Activated naive CD8-positive, alpha-beta T cell (primary cell): ENCODE data around the gene LRMDA.

Experiments used
- H3K27ac Mint-ChIP-seq: one replicate; pipeline ENCODE4 v1.8.0; 2021; ENCODE audit warnings: mixed read lengths
- H3K27me3 Mint-ChIP-seq: one replicate; pipeline ENCODE4 v1.8.0; 2021; ENCODE audit warnings: mixed read lengths
- H3K36me3 Mint-ChIP-seq: one replicate; pipeline ENCODE4 v1.8.0; 2021; ENCODE audit warnings: mixed read lengths
- H3K4me1 Mint-ChIP-seq: one replicate; pipeline ENCODE4 v1.8.0; 2021; ENCODE audit warnings: low read depth, mixed read lengths
- H3K4me3 Mint-ChIP-seq: one replicate; pipeline ENCODE4 v1.8.0; 2021; ENCODE audit warnings: mild to moderate bottlenecking, mixed read lengths
- H3K9me3 Mint-ChIP-seq: one replicate; pipeline ENCODE4 v1.8.0; 2021; ENCODE audit warnings: low read depth, mixed read lengths

Gene LRMDA

GRCh38 chr10:75431180-75432111 lies at the start of gene LRMDA:
TSS of gene LRMDA (plus strand) at chr10:75431624.
- Mint-ChIP-seq H3K36me3 (no peaks in the 10 kb centered on the region), H3K27ac (no peak within 1 kb of the TSS), H3K27me3 (peaks cover 35% of the 10 kb centered on the region), H3K9me3 (no peaks in the 10 kb centered on the region), H3K4me1 (peaks cover 7% of the 10 kb centered on the region), H3K4me3 (peak within 1 kb of the TSS; percentile 71)

- H3K36me3 Mint-ChIP-seq: no peaks in the 10 kb centered on the region
- no peaks in the 10 kb centered on the region for H3K4me1 Mint-ChIP-seq
- H3K4me3 Mint-ChIP-seq: no peak overlapping the region
- no peaks in the 10 kb centered on the region for H3K9me3 Mint-ChIP-seq
- peaks cover 18% of the 10 kb centered on the region for H3K27me3 Mint-ChIP-seq
- H3K27ac Mint-ChIP-seq: no peak overlapping the region
These were observed 45.3 kb upstream of the LRMDA start for GRCh38 chr10:75386128-75386527.

GRCh38 chr10:75388082-75388481 lies 43.3 kb upstream of the LRMDA start:
- H3K9me3 Mint-ChIP-seq: no peaks in the 10 kb centered on the region
- H3K27ac Mint-ChIP-seq: no peak overlapping the region
- no peaks in the 10 kb centered on the region for H3K36me3 Mint-ChIP-seq
- H3K4me3 Mint-ChIP-seq: no peak overlapping the region
- H3K4me1 Mint-ChIP-seq: no peaks in the 10 kb centered on the region
- H3K27me3 Mint-ChIP-seq: peaks cover 32% of the 10 kb centered on the region

GRCh38 chr10:75390178-75390577 lies 41.2 kb upstream of the LRMDA start:
- H3K27me3 Mint-ChIP-seq: peaks cover 42% of the 10 kb centered on the region
- peaks cover 5% of the 10 kb centered on the region for H3K4me1 Mint-ChIP-seq
- no peak overlapping the region for H3K4me3 Mint-ChIP-seq
- H3K27ac Mint-ChIP-seq: no peak overlapping the region
- no peaks in the 10 kb centered on the region for H3K9me3 Mint-ChIP-seq
- no peaks in the 10 kb centered on the region for H3K36me3 Mint-ChIP-seq

GRCh38 chr10:75392271-75392670 lies 39.2 kb upstream of the LRMDA start:
- Mint-ChIP-seq H3K27ac (no peak overlapping the region), H3K4me3 (no peak overlapping the region), H3K36me3 (no peaks in the 10 kb centered on the region), H3K27me3 (peaks cover 34% of the 10 kb centered on the region), H3K9me3 (no peaks in the 10 kb centered on the region), H3K4me1 (peaks cover 7% of the 10 kb centered on the region)

- Mint-ChIP-seq H3K4me3 (no peak overlapping the region), H3K27ac (no peak overlapping the region), H3K9me3 (no peaks in the 10 kb centered on the region), H3K36me3 (no peaks in the 10 kb centered on the region), H3K27me3 (peaks cover 35% of the 10 kb centered on the region), H3K4me1 (peaks cover 7% of the 10 kb centered on the region)
These were observed 38.7 kb upstream of the LRMDA start for GRCh38 chr10:75392744-75393143.

GRCh38 chr10:75394221-75394620 lies 37.2 kb upstream of the LRMDA start:
- Mint-ChIP-seq H3K36me3 (no peaks in the 10 kb centered on the region), H3K27ac (no peak overlapping the region), H3K4me3 (no peak overlapping the region), H3K4me1 (peaks cover 7% of the 10 kb centered on the region), H3K9me3 (no peaks in the 10 kb centered on the region), H3K27me3 (peaks cover 40% of the 10 kb centered on the region)

- H3K36me3 Mint-ChIP-seq: no peaks in the 10 kb centered on the region
- H3K27ac Mint-ChIP-seq: no peak overlapping the region
- H3K4me1 Mint-ChIP-seq: peaks cover 9% of the 10 kb centered on the region
- peaks cover 41% of the 10 kb centered on the region for H3K27me3 Mint-ChIP-seq
- peak overlapping the region; percentile 68 for H3K4me3 Mint-ChIP-seq
- H3K9me3 Mint-ChIP-seq: no peaks in the 10 kb centered on the region
These were observed 36.1 kb upstream of the LRMDA start for GRCh38 chr10:75395066-75395931.

GRCh38 chr10:75395932-75396630 lies 35.3 kb upstream of the LRMDA start:
- no peak overlapping the region for H3K27ac Mint-ChIP-seq
- no peaks in the 10 kb centered on the region for H3K9me3 Mint-ChIP-seq
- H3K27me3 Mint-ChIP-seq: peaks cover 40% of the 10 kb centered on the region
- no peak overlapping the region for H3K4me3 Mint-ChIP-seq
- H3K4me1 Mint-ChIP-seq: peaks cover 12% of the 10 kb centered on the region
- no peaks in the 10 kb centered on the region for H3K36me3 Mint-ChIP-seq

- H3K4me3 Mint-ChIP-seq: no peak overlapping the region
- H3K27me3 Mint-ChIP-seq: peaks cover 33% of the 10 kb centered on the region
- no peak overlapping the region for H3K27ac Mint-ChIP-seq
- H3K4me1 Mint-ChIP-seq: peaks cover 12% of the 10 kb centered on the region
- no peaks in the 10 kb centered on the region for H3K36me3 Mint-ChIP-seq
- H3K9me3 Mint-ChIP-seq: no peaks in the 10 kb centered on the region
These were observed 34.6 kb upstream of the LRMDA start for GRCh38 chr10:75396631-75397495.

- H3K4me1 Mint-ChIP-seq: peaks cover 18% of the 10 kb centered on the region
- H3K4me3 Mint-ChIP-seq: no peak overlapping the region
- no peak overlapping the region for H3K27ac Mint-ChIP-seq
- H3K36me3 Mint-ChIP-seq: no peaks in the 10 kb centered on the region
- H3K27me3 Mint-ChIP-seq: peaks cover 29% of the 10 kb centered on the region
- H3K9me3 Mint-ChIP-seq: no peaks in the 10 kb centered on the region
These were observed 33.8 kb upstream of the LRMDA start for GRCh38 chr10:75397496-75398199.

GRCh38 chr10:75398200-75398691 lies 33.2 kb upstream of the LRMDA start:
- Mint-ChIP-seq H3K36me3 (no peaks in the 10 kb centered on the region), H3K4me3 (no peak overlapping the region), H3K27ac (no peak overlapping the region), H3K27me3 (peaks cover 28% of the 10 kb centered on the region), H3K4me1 (peaks cover 24% of the 10 kb centered on the region), H3K9me3 (no peaks in the 10 kb centered on the region)

- peaks cover 31% of the 10 kb centered on the region for H3K27me3 Mint-ChIP-seq
- peak overlapping the region; percentile 54 for H3K4me3 Mint-ChIP-seq
- no peaks in the 10 kb centered on the region for H3K36me3 Mint-ChIP-seq
- H3K27ac Mint-ChIP-seq: no peak overlapping the region
- H3K9me3 Mint-ChIP-seq: no peaks in the 10 kb centered on the region
- H3K4me1 Mint-ChIP-seq: peaks cover 27% of the 10 kb centered on the region
These were observed 32.5 kb upstream of the LRMDA start for GRCh38 chr10:75398692-75399460.
